Posterior cingulate gyrus (tissue), 11 donors: ENCODE results near the gene ZC2HC1C.
"Not testable (repeated sequence)": the region's sequence is repeated elsewhere in the genome, so short reads cannot be mapped to it uniquely, and the experiment has no call there.

ENCODE experiments used
- DNase-seq, 10 donors: peaks; one replicate each; pipeline versions ENCODE4 v3.0.0 to v3.0.0-alpha.2; 2020 to 2021; ENCODE audit warnings: mixed read lengths in 3 of 10
- intact Hi-C: fragments of 100-400 bp; cut with DNase I; formaldehyde crosslinking; loops from one replicate; pipeline ENCODE4 v1.15.1; 2023

Gene ZC2HC1C

GRCh38 chr14:75053396-75054291 lies 15.8 kb upstream of the ZC2HC1C start:
- DNase-seq: no peak
- intact Hi-C loops: no loop called here

- intact Hi-C loops: no loop called here
These were observed 15.0 kb upstream of the ZC2HC1C start for GRCh38 chr14:75054421-75054820.

GRCh38 chr14:75059642-75060041 lies 9.8 kb upstream of the ZC2HC1C start:
- intact Hi-C loops: no loop called here
- no peak for DNase-seq

More at GRCh38 chr14:75054421-75054820, 15.0 kb upstream of the ZC2HC1C start:
- DNase-seq: no peak

GRCh38 chr14:75060420-75060819 lies 9.0 kb upstream of the ZC2HC1C start:
- intact Hi-C loops: no loop called here
- no peak for DNase-seq

GRCh38 chr14:75063013-75063412 lies 6.4 kb upstream of the ZC2HC1C start:
- intact Hi-C loops: no loop called here

GRCh38 chr14:75063491-75064204 lies 5.8 kb upstream of the ZC2HC1C start, which contains the start of gene ACYP1:
Gene ACYP1, minus strand, starts transcription at chr14:75064024. Its CDS starts 471 bp downstream, at chr14:75063553.
- intact Hi-C loops: no loop called here
- DNase-seq: peak; percentile 89 to 99 (median 95)

More at GRCh38 chr14:75063013-75063412, 6.4 kb upstream of the ZC2HC1C start:
- DNase-seq: no peak

GRCh38 chr14:75064205-75064567 lies 5.3 kb upstream of the ZC2HC1C start:
- DNase-seq: no peak
- intact Hi-C loops: no loop called here

GRCh38 chr14:75066691-75067090 lies 2.8 kb upstream of the ZC2HC1C start:
- DNase-seq: no peak
- intact Hi-C loops: no loop called here

GRCh38 chr14:75067212-75067611 lies 2.2 kb upstream of the ZC2HC1C start:
- no peak for DNase-seq
- intact Hi-C loops: no loop called here

- not testable (repeated sequence) for DNase-seq
- intact Hi-C loops: loop anchor here (2.0 kb wide), 1 partner anchor 65 kb away; the partner anchor contains the start of gene EIF2B2
These were observed 1.7 kb upstream of the ZC2HC1C start for GRCh38 chr14:75067765-75068164.

- intact Hi-C loops: loop anchor here (2.0 kb wide), 1 partner anchor 66 kb away; the partner anchor contains the start of gene EIF2B2
- no peak for DNase-seq
These were observed 934 bp upstream of the ZC2HC1C start for GRCh38 chr14:75068294-75069120.

- no peak for DNase-seq
- intact Hi-C loops: loop anchor here (2.0 kb wide), 1 partner anchor 67 kb away; the partner anchor contains the start of gene EIF2B2
These were observed 337 bp downstream of the ZC2HC1C start for GRCh38 chr14:75069811-75070145.

- intact Hi-C loops: no loop called here
- no peak for DNase-seq
These were observed 942 bp downstream of the ZC2HC1C start for GRCh38 chr14:75070383-75070782.

GRCh38 chr14:75077794-75078193 lies 8.4 kb downstream of the ZC2HC1C start:
- intact Hi-C loops: no loop called here
- no peak for DNase-seq

- intact Hi-C loops: no loop called here
- DNase-seq: peak in 1 of 10 donors; percentile 21
These were observed 10.1 kb downstream of the ZC2HC1C start for GRCh38 chr14:75079521-75079920.

- intact Hi-C loops: no loop called here
- no peak for DNase-seq
These were observed 12.3 kb downstream of the ZC2HC1C start for GRCh38 chr14:75081660-75082229.

- intact Hi-C loops: no loop called here
- no peak for DNase-seq
These were observed 13.8 kb downstream of the ZC2HC1C start for GRCh38 chr14:75083271-75083670.

GRCh38 chr14:75084513-75084912 lies 15.1 kb downstream of the ZC2HC1C start:
- DNase-seq: peak in 1 of 10 donors; percentile 52
- intact Hi-C loops: no loop called here

GRCh38 chr14:75088153-75088552 lies 18.7 kb downstream of the ZC2HC1C start:
- intact Hi-C loops: loop anchor here (1.0 to 5.0 kb wide), 3 partner anchors 142 to 226 kb away; no protein-coding TSS in a partner anchor
- DNase-seq: no peak
